H9 (cell line): ENCODE results near the gene SNAI3. TPM values are rescaled to one million over a fixed set of nuclear protein-coding genes. Genes with fewer than 3 reads are reported as not detected.
A peak's percentile ranks its signal among the peaks of the same experiment; 100 is the strongest.

Experiments used
- DNase-seq: peaks from one replicate; pipeline ENCODE4 v3.0.0-alpha.2; 2017
- H2AFZ ChIP-seq: one replicate; pipeline ENCODE4 v1.6.1; 2013; ENCODE audit warnings: mild to moderate bottlenecking, low read length, control low read depth, moderate library complexity
- H2AK5ac ChIP-seq: 2 replicates; pipeline ENCODE4 v1.6.1; 2013; ENCODE audit warnings: low read length, control low read depth, mixed read lengths; ENCODE audit not compliant: insufficient read length
- H2BK120ac ChIP-seq: one replicate; pipeline ENCODE4 v1.6.1; 2013; ENCODE audit warnings: low read depth, mild to moderate bottlenecking, low read length, control low read depth, inconsistent platforms; ENCODE audit not compliant: poor library complexity, severe bottlenecking
- H2BK12ac ChIP-seq: 2 replicates; pipeline ENCODE4 v1.6.1; 2013; ENCODE audit warnings: low read length, control low read depth, mixed read lengths, low read depth; ENCODE audit not compliant: insufficient read length
- H2BK15ac ChIP-seq: 2 replicates; pipeline ENCODE4 v1.6.1; 2013; ENCODE audit warnings: low read depth, low read length, control low read depth
- H2BK20ac ChIP-seq: one replicate; pipeline ENCODE4 v1.6.1; 2013; ENCODE audit warnings: low read depth, mild to moderate bottlenecking, low read length, control low read depth, inconsistent platforms; ENCODE audit not compliant: poor library complexity, severe bottlenecking
- H2BK5ac ChIP-seq: 2 replicates; pipeline ENCODE4 v1.6.1; 2013; ENCODE audit warnings: low read length, control low read depth, mixed read lengths; ENCODE audit not compliant: insufficient read length
- H3K14ac ChIP-seq: 2 replicates; pipeline ENCODE4 v1.6.1; 2013; ENCODE audit warnings: low read length, control low read depth; ENCODE audit not compliant: insufficient read depth
- H3K18ac ChIP-seq: 2 replicates; pipeline ENCODE4 v1.6.1; 2013; ENCODE audit warnings: low read depth, mild to moderate bottlenecking, mixed read lengths, low read length, control low read depth; ENCODE audit not compliant: insufficient read length
- H3K23ac ChIP-seq: 2 replicates; pipeline ENCODE4 v1.6.1; 2013; ENCODE audit warnings: low read length, control low read depth, mixed read lengths, low read depth; ENCODE audit not compliant: insufficient read length
- H3K23me2 ChIP-seq: 2 replicates; pipeline ENCODE4 v1.6.1; 2013; ENCODE audit warnings: low read depth, mild to moderate bottlenecking, mixed read lengths, low read length, control low read depth; ENCODE audit not compliant: insufficient read length, poor library complexity, severe bottlenecking
- H3K27ac ChIP-seq: 2 replicates; pipeline ENCODE4 v1.5.1; 2013; ENCODE audit warnings: low read length, control low read depth, mixed read lengths, low read depth; ENCODE audit not compliant: insufficient read length
- H3K27me3 ChIP-seq: 2 replicates; pipeline ENCODE4 v1.6.1; 2013; ENCODE audit warnings: low read length, control low read depth, inconsistent platforms; ENCODE audit not compliant: insufficient read depth
- H3K4ac ChIP-seq: 2 replicates; pipeline ENCODE4 v1.6.1; 2013; ENCODE audit warnings: low read depth, mild to moderate bottlenecking, control low read depth, inconsistent platforms, low read length, moderate library complexity
- H3K4me1 ChIP-seq: 2 replicates; pipeline ENCODE4 v1.6.1; 2013; ENCODE audit warnings: low read length, control low read depth, inconsistent platforms; ENCODE audit not compliant: insufficient read depth
- H3K4me2 ChIP-seq: 2 replicates; pipeline ENCODE4 v1.6.1; 2013; ENCODE audit warnings: low read length, control low read depth, mixed read lengths; ENCODE audit not compliant: insufficient read length, insufficient read depth
- H3K56ac ChIP-seq: 2 replicates; pipeline ENCODE4 v1.6.1; 2013; ENCODE audit warnings: low read depth, mild to moderate bottlenecking, mixed read lengths, low read length, control low read depth; ENCODE audit not compliant: insufficient read length
- H3K79me1 ChIP-seq: 2 replicates; pipeline ENCODE4 v1.6.1; 2013; ENCODE audit warnings: low read depth, mild to moderate bottlenecking, moderate library complexity, low read length, control low read depth, inconsistent platforms; ENCODE audit not compliant: insufficient read depth, poor library complexity, severe bottlenecking
- H3K79me2 ChIP-seq: 2 replicates; pipeline ENCODE4 v1.6.1; 2013; ENCODE audit warnings: low read length, control low read depth, inconsistent platforms; ENCODE audit not compliant: insufficient read depth
- H3K9ac ChIP-seq: 2 replicates; pipeline ENCODE4 v1.6.1; 2013; ENCODE audit warnings: low read length, control low read depth, mixed read lengths; ENCODE audit not compliant: insufficient read length; ENCODE audit errors: extremely low read depth
- H3K9me3 ChIP-seq: one replicate; pipeline ENCODE4 v1.6.1; 2013; ENCODE audit warnings: low read depth, low read length, inconsistent platforms; ENCODE audit not compliant: control insufficient read depth
- H3T11ph ChIP-seq: one replicate; pipeline ENCODE4 v1.6.1; 2013; ENCODE audit warnings: mild to moderate bottlenecking, low read length, control low read depth, inconsistent platforms
- H4K20me1 ChIP-seq: one replicate; pipeline ENCODE4 v1.6.1; 2013; ENCODE audit not compliant: control insufficient read depth, insufficient read length, insufficient read depth
- H4K5ac ChIP-seq: 2 replicates; pipeline ENCODE4 v1.6.1; 2013; ENCODE audit warnings: low read depth, mild to moderate bottlenecking, mixed read lengths, low read length, control low read depth; ENCODE audit not compliant: insufficient read length
- H4K8ac ChIP-seq: replicated peaks from 2 replicates; pipeline ENCODE4 v1.6.1; 2013; ENCODE audit warnings: low read length, control low read depth, mixed read lengths, low read depth; ENCODE audit not compliant: insufficient read length
- H4K91ac ChIP-seq: 2 replicates; pipeline ENCODE4 v1.6.1; 2013; ENCODE audit warnings: low read depth, mild to moderate bottlenecking, moderate library complexity, mixed read lengths, low read length, control low read depth; ENCODE audit not compliant: insufficient read length
- H3K27ac Mint-ChIP-seq, 3 experiments: 2 replicates in 2 of 3; 3 replicates in 1 of 3; pipeline ENCODE4 v1.8.0; 2020 to 2021; ENCODE audit warnings: mixed read lengths in 3 of 3, mild to moderate bottlenecking in 1 of 3, moderate library complexity in 1 of 3
- H3K27me3 Mint-ChIP-seq: 2 replicates; pipeline ENCODE4 v1.8.0; 2021; ENCODE audit warnings: low read depth, mild to moderate bottlenecking, moderate library complexity, mixed read lengths
- H3K36me3 Mint-ChIP-seq, 3 experiments: 2 replicates in 2 of 3; 3 replicates in 1 of 3; pipeline ENCODE4 v1.8.0; 2020 to 2021; ENCODE audit warnings: low read depth in 3 of 3, mixed read lengths in 3 of 3; ENCODE audit not compliant: insufficient read depth in 1 of 3
- H3K4me1 Mint-ChIP-seq, 2 experiments: 2 replicates each; pipeline ENCODE4 v1.8.0; 2020; ENCODE audit warnings: mixed read lengths in 2 of 2
- H3K4me3 Mint-ChIP-seq, 2 experiments: 2 replicates in 1 of 2; 3 replicates in 1 of 2; pipeline ENCODE4 v1.8.0; 2020 to 2021; ENCODE audit warnings: mild to moderate bottlenecking in 2 of 2, mixed read lengths in 2 of 2, moderate library complexity in 1 of 2
- H3K9me3 Mint-ChIP-seq, 2 experiments: 2 replicates in 1 of 2; 3 replicates in 1 of 2; pipeline ENCODE4 v1.8.0; 2020; ENCODE audit warnings: mild to moderate bottlenecking in 2 of 2, mixed read lengths in 2 of 2, moderate library complexity in 1 of 2
- WGBS: extraction: QIAGEN DNeasy Blood & Tissue Kit; methylation state at CpG from one replicate; pipeline ENCODE4 v1.1.7; 2013; ENCODE audit warnings: missing lambda C conversion rate, low lambda C conversion rate, mixed read lengths; ENCODE audit not compliant: insufficient read length; ENCODE audit errors: extremely low coverage; 5-methylcytosine and 5-hydroxymethylcytosine counted together
- total RNA-seq: library from RNA; stranded (reverse); gene quantifications from 2 replicates; pipeline ENCODE4 v1.2.1, GENCODE V29; 2021
- TF ChIP-seq, protein P1 (sequence below): fragments of 200-600 bp; sonication (generic); conservative IDR thresholded peaks from 3 replicates; pipeline ENCODE4 v1.8.0; 2021; ENCODE audit warnings: antibody characterized with exemption, mild to moderate bottlenecking

Gene SNAI3
- total RNA-seq, 1 experiment from 2014 or later, result 3.2 TPM

DNA sequence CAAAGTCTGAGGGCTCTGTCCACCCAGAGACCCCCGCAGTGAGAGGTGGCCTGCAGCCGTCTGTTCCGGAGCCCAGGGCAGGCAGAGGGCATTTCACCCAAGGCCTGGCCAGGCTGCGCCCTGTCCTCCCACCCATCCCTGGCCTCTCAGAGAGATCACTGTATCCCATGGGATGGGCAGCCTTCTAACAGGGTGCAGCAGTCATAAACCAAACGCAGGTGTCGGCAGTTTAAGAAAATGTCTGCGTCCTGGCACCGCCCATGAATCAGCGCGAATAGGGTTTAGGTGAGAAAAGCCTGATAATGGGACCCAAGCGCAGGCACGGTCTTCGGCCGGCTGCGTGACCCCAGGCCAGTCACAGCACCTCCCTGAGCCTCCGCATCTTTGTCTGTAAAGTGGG lies 40.9 kb downstream of the SNAI3 start:
- Histone ChIP-seq H3K9ac (no peak overlapping the region), H3K9me3 (no peaks in the 10 kb centered on the region), H2BK15ac (no peak overlapping the region), H3K27ac (no peak overlapping the region), H3K79me1 (peaks cover 3% of the 10 kb centered on the region), H3K4ac (no peak overlapping the region), H4K5ac (no peak overlapping the region), H3K4me2 (no peak overlapping the region), H3K23me2 (peaks cover 6% of the 10 kb centered on the region), H3K79me2 (no peaks in the 10 kb centered on the region), H4K8ac (no peak overlapping the region), H3K23ac (no peak overlapping the region), H3K56ac (no peak overlapping the region), H2AK5ac (no peak overlapping the region), H3K4me1 (peaks cover under 1% of the 10 kb centered on the region; the same call in 1 of the 2 replicates), H4K91ac (no peak overlapping the region), H2BK120ac (no peak overlapping the region), H3K18ac (no peak overlapping the region), H2BK5ac (no peak overlapping the region), H3K27me3 (no peaks in the 10 kb centered on the region), H3T11ph (no peak overlapping the region), H3K14ac (no peak overlapping the region), H4K20me1 (no peaks in the 10 kb centered on the region), H2BK12ac (no peak overlapping the region), H2AFZ (no peak overlapping the region), H2BK20ac (no peak overlapping the region)
- Mint-ChIP-seq H3K36me3 (peaks cover 8 to 20% (median 20%) of the 10 kb centered on the region in 3 experiments; a peak in 6 of 7 replicates), H3K4me3 (no peak overlapping the region), H3K27me3 (peaks cover 4% of the 10 kb centered on the region), H3K4me1 (peaks cover 4 to 6% of the 10 kb centered on the region in 2 experiments), H3K27ac (0 out of 7 replicates have a peak overlapping the region, but pooled peaks of 1 of the 3 experiments have one; percentile 22), H3K9me3 (no peaks in the 10 kb centered on the region; a peak in 1 of 5 replicates)
- no peak for DNase-seq
- TF ChIP-seq, protein P1, sequence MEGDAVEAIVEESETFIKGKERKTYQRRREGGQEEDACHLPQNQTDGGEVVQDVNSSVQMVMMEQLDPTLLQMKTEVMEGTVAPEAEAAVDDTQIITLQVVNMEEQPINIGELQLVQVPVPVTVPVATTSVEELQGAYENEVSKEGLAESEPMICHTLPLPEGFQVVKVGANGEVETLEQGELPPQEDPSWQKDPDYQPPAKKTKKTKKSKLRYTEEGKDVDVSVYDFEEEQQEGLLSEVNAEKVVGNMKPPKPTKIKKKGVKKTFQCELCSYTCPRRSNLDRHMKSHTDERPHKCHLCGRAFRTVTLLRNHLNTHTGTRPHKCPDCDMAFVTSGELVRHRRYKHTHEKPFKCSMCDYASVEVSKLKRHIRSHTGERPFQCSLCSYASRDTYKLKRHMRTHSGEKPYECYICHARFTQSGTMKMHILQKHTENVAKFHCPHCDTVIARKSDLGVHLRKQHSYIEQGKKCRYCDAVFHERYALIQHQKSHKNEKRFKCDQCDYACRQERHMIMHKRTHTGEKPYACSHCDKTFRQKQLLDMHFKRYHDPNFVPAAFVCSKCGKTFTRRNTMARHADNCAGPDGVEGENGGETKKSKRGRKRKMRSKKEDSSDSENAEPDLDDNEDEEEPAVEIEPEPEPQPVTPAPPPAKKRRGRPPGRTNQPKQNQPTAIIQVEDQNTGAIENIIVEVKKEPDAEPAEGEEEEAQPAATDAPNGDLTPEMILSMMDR, result no peak
- no CpG with 5 or more reads among the region's 16 CpGs for WGBS
